Astrocyte of the cerebellum (primary cell): ENCODE data around the gene ZMYND10.
"Not testable (repeated sequence)": the region's sequence is repeated elsewhere in the genome, so short reads cannot be mapped to it uniquely, and the experiment has no call there.

ENCODE experiments used
- DNase-seq: peaks from one replicate; pipeline ENCODE4 v3.0.0-alpha.2; 2011; ENCODE audit warnings: low read depth
- H3K4me3 ChIP-seq: 2 replicates; pipeline ENCODE4 v1.5.1; 2011; ENCODE audit warnings: mild to moderate bottlenecking, low read depth, low read length, moderate library complexity
- in situ Hi-C: cut with HindIII; loops from 2 replicates; pipeline ENCODE4 v1.10.0; 2017; ENCODE audit warnings: low sequenced_read_pairs
- TF ChIP-seq, protein P1 (sequence below): IDR thresholded peaks from 2 replicates; pipeline ENCODE4 v1.5.1; 2012; ENCODE audit warnings: low read length, low read depth, moderate library complexity, mild to moderate bottlenecking; ENCODE audit errors: missing control alignments

The ZMYND10 gene

GRCh38 chr3:50318615-50319014 is 26.9 kb downstream of the ZMYND10 start:
- no peak overlapping the region for H3K4me3 ChIP-seq
- in situ Hi-C loops: no loop called here
- TF ChIP-seq, protein P1, sequence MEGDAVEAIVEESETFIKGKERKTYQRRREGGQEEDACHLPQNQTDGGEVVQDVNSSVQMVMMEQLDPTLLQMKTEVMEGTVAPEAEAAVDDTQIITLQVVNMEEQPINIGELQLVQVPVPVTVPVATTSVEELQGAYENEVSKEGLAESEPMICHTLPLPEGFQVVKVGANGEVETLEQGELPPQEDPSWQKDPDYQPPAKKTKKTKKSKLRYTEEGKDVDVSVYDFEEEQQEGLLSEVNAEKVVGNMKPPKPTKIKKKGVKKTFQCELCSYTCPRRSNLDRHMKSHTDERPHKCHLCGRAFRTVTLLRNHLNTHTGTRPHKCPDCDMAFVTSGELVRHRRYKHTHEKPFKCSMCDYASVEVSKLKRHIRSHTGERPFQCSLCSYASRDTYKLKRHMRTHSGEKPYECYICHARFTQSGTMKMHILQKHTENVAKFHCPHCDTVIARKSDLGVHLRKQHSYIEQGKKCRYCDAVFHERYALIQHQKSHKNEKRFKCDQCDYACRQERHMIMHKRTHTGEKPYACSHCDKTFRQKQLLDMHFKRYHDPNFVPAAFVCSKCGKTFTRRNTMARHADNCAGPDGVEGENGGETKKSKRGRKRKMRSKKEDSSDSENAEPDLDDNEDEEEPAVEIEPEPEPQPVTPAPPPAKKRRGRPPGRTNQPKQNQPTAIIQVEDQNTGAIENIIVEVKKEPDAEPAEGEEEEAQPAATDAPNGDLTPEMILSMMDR: no peak
- DNase-seq: no peak

DNA sequence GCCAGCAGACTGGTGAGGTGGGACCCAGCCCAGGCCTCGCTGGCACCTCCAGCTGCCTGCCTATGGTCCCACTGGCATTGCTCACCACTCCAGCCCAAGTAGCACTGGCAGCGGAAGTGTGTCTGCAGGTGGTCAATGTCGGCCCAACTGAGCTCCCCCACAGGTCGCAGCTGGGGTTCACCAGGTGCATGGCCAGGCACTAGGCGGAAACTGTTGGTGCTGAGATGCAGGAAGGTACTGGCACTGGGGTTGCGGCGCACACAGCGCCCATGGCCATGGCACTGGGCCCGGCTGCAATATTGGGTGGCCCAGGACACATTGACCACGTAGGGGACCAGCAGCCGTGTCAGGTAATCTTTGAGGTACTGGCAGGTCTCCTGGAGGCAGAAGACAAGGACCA is 27.4 kb downstream of the ZMYND10 start:
- no peak overlapping the region for H3K4me3 ChIP-seq
- DNase-seq: no peak
- in situ Hi-C loops: no loop called here
- TF ChIP-seq, protein P1: no peak

GRCh38 chr3:50317300-50317699 is 28.2 kb downstream of the ZMYND10 start:
- DNase-seq: no peak
- no peak overlapping the region for H3K4me3 ChIP-seq
- in situ Hi-C loops: no loop called here
- TF ChIP-seq, protein P1: no peak

GRCh38 chr3:50316657-50317242 is 28.8 kb downstream of the ZMYND10 start:
- TF ChIP-seq, protein P1: no peak
- no peak overlapping the region for H3K4me3 ChIP-seq
- in situ Hi-C loops: no loop called here
- DNase-seq: no peak

- no peak overlapping the region for H3K4me3 ChIP-seq
- DNase-seq: no peak
- TF ChIP-seq, protein P1: no peak
- in situ Hi-C loops: no loop called here
These were observed 30.7 kb downstream of the ZMYND10 start for GRCh38 chr3:50314816-50315215.

DNA sequence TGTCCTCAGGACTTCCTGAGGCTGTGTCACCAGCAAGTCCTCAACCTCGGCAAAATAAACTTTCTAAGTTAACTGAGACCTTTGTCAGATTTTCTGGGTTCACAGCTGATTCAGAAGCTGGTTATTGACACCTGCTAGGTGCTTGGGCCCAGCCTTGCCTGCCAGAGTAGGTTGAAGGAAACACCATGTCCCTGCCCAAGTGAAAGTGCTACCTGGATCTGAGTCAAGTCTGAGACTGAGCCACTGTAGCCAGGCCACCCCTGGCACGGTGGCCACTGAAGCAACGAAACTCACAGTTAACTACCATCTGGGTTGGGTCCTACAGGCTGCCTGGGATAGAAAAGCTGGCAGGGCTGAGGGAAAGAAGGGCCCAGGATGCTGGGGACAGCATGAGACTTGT is 31.2 kb downstream of the ZMYND10 start:
- DNase-seq: no peak
- TF ChIP-seq, protein P1: no peak
- H3K4me3 ChIP-seq: no peak overlapping the region
- in situ Hi-C loops: no loop called here

DNA sequence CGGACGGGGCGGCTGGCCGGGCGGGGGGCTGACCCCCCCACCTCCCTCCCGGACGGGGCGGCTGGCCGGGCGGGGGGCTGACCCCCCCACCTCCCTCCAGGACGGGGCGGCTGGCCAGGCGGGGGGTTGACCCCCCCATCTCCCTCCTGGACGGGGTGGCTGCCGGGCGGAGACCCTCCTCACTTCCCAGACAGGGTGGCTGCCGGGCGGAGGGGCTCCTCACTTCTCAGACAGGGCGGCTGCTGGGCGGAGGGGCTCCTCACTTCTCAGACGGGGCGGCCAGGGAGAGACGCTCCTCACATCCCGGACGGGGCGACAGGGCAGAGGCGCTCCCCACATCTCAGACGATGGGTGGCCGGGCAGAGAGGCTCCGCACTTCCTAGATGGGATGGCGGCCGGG is 33.5 kb downstream of the ZMYND10 start:
- in situ Hi-C loops, DNase-seq, H3K4me3 ChIP-seq: not testable (repeated sequence)
